GM21576 (cell line): ENCODE measurements around the gene SAP30BP.
"Not testable (repeated sequence)": the region's sequence is repeated elsewhere in the genome, so short reads cannot be mapped to it uniquely, and the experiment has no call there.

ENCODE experiments used
- ATAC-seq: cut with Tn5 transposase; IDR thresholded peaks from one replicate; pipeline ENCODE4 v1.9.1; 2021; ENCODE audit warnings: mild to moderate bottlenecking, moderate library complexity; ENCODE audit not compliant: unreplicated experiment

SAP30BP gene

DNA sequence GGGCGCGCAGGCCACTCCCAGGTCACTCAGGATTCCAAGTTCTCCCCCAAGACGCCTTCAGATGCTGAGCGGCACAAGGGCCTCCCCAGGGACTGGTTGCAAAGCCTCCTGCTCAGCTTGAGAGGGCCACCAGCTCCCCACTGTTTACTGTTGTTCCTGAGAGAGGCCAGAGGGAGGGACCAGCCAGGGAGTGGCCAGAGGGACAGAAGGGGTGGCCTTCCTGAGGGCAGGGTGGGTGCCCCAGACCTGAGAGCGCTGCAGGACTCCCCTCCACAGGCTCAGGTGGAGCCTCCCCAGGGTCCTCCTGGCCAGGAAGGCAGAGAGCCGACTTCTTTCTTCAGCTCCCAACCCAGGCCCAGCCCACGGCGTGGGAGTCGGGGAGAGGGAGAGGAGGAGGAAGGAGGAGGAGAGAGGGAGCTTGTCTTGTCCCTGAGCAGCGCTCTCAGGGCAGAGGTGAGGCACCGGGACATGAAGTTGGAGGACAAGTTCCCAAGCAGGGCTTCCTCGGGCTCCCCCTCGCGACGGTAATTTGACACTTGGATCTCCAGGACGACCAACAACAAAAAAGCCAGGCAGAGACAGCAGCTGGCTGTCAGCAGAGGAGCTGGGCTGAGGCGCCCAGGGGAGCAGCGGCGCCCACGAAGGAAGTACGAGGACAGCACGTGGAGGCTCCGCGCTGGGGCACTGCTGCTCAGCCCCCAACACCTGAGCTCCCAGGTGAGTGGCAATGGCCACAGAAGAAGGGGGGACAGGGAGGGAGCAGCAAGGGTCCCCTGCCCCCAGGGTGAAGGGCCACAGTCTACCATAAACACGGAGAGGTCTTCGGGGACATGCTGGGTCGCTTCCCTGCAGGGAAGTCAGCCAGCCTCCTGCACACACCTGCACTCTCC is 33.4 kb upstream of the SAP30BP start:
- ATAC-seq: no peak

DNA sequence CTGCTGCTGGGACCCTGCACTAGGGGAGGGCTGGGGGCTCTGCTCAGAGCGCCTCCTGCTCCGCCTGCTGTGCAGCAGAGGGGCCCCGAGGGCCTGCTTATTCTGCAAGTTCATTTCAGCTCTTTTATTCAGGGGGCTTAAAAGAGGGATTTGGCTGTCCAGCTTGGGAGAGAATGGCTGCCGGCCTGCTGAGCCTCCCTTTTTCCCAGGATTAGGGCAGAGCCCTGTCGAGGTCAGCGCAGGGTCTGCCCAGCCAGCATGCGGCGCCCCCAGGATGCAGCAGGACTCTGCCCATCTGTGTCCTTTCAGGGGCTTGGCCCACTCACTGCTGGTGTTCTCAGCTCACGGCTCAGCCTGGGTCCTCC is 32.8 kb upstream of the SAP30BP start:
- no peak for ATAC-seq

GRCh38 chr17:75634754-75635609 is 32.2 kb upstream of the SAP30BP start:
- ATAC-seq: no peak

GRCh38 chr17:75635610-75636202 is 31.4 kb upstream of the SAP30BP start:
- ATAC-seq: no peak

DNA sequence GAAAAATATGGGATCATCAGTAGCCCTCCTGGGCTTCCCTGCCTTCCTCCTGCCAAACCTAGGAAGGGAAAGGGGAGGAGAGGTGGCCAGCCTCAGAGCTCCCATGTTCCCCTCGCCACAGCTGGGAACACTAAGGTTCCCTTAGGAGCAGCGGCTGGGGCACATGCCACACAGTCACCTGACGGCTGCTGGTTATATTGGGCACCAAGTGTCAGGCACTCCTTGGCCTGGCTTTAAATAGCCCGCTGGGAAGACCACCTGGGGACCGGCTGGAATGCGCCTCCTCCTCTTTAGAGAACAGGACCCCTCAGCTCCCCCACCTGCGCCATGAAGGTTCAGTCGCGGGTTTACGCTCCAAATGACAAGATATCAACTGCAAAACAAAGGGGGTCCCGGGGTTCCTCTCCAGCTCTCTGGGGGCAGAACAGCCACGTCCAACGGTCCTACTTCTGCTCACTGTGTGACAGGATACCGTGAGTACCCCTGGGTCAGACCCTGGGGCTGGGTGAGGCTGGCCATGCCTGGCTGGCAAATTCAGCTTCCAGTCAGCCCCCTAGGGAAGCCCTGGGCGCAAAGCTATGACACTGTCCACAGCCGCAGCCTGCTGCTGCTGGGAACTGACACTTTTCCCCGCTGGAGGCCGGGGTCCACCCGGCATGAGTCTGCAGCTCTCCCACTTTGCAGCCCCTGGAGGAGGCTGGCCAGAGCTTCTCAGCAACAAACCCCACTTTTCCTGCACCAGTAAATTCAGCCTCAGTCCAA is 30.6 kb upstream of the SAP30BP start:
- no peak for ATAC-seq

DNA sequence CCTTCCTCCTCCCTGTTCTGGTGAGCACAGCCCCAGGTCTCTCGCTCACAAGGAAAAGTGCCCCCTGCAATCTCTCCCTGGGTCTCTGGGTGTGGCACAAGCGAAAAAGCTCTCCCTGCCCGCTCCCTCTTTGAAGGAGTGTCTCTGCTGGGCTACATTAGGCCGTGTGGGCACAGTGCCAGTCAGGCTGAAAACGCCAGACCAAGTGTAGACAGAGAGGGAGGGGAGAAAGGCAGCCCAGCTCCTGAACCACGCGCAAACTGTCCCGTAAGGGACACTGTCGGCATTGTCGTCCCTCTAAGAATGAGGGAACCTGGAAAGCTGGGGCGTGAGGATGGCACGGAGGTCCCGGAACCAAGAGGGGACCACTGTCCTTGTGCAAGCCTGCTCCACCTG is 30.0 kb upstream of the SAP30BP start:
- no peak for ATAC-seq

DNA sequence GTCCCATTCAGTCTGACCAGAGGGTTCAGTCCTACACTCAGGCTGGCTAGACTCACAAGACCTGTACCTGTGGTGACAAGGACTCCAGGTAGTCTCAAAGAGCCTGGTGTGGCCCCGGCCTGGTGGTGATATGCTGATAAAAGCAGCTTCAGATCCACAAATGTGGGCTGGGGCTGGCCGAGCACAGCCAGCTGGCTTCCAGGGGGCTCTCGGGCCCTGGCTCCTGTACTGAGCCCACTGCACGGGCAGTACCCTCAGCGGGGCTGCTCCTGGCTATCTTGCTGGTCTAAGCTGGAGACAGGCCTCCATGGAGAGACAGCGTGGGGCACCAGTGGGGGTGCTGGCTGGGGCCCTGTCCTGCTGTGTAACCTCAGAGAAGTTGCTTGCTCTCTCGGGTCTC is 29.6 kb upstream of the SAP30BP start:
- no peak for ATAC-seq

DNA sequence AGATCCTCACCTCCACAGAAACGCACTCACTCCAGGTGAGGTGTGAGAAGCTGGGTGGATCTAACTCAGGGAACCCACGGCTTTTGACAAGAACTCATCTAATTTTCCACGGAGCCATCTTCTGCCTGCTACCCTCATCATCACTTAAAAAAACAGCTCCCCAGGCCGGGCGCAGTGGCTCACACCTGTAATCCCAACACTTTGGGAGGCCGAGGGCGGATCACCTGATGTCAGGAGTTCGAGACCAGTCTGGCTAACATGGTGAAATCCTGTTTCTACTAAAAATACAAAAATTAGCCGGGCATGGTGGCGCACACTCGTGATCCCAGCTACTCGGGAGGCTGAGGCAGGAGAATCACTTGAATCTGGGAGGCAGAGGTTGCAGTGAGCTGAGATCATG is 29.1 kb upstream of the SAP30BP start:
- ATAC-seq: not testable (repeated sequence)

DNA sequence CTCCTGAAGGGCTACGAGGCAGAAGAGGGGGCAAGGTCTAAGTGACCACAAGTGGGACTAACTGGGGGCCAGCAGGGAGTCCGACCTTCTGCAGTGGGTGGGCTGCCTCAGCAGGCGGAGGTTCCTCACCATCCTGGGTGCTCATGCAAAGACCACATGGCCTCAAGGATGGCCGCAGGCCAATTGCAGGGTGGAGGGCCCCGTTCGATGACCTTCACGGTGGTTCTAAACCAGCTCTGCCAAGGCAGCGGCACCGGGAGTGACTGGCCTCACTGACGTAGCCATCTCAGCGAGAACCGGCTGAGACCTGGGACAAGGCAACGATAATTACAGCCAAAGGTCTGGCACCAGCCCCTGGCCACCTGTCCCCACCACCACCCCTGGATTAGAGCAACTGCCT is 28.2 kb upstream of the SAP30BP start:
- ATAC-seq: no peak

DNA sequence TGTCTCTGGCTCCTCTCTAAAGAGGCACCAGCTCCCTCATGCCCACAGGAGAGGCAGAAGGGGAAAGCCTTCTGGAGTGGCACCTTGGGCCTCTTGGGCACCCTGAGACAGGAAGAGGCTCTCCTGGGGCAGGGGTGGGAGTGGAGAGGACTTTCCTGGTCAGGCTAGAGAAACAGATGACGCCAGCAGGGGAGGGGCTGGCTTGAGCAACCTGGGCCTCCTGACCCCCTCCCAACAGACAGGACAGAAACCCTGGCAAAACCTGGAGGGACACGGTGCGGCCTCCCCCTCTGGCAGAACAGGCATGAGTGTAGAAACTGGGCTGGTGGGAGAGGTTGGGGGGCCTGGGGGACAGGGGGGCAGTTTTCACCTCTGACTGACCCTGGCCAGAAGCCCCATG is 27.8 kb upstream of the SAP30BP start:
- no peak for ATAC-seq

GRCh38 chr17:75639771-75640555 is 27.2 kb upstream of the SAP30BP start:
- ATAC-seq: no peak

DNA sequence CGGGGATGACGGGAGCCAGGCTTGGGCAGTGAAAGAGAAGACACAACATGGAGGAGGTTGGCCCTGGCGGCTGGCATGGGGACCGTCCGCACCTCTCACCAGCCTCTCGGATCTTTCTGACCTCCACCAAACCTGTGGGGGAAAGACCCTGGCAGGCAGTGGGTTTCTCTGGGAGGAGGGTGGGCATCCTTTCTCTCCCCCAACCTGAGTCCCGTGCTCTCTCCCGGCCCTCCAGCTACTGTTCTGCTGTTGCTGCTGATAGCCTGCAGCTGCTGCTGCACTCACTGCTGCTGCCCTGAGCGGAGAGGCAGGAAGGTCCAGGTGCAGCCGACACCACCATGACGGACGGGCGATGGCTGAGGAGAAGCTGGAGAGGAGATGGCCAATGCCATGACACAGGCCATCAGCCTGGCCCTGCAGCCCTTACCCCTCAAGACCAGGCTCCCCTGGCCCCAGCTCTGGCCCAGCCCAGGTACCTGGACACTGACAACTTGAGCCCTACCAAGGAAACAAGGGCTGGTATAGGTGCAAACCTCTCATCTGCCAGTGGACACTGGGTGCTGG is 26.5 kb upstream of the SAP30BP start:
- no peak for ATAC-seq

DNA sequence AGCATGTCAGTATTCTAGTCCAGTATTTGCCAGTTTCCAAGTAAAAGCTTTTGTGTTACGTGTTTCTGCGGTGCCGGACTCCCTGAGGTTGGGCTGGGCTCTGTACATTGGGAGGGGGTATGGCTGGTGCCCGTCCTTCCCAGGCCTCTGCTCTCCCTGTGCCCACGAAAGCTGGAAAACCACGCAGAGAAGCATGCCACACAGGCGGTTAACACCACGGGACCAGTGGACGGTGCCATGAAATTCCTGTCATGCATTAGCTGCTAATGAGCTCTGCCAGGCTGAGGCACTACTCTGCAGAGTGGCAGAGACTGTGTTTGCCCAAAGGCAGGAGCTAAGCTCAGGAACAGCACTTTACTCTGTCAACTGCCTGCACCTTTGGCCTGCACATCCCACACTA is 25.8 kb upstream of the SAP30BP start:
- ATAC-seq: no peak

DNA sequence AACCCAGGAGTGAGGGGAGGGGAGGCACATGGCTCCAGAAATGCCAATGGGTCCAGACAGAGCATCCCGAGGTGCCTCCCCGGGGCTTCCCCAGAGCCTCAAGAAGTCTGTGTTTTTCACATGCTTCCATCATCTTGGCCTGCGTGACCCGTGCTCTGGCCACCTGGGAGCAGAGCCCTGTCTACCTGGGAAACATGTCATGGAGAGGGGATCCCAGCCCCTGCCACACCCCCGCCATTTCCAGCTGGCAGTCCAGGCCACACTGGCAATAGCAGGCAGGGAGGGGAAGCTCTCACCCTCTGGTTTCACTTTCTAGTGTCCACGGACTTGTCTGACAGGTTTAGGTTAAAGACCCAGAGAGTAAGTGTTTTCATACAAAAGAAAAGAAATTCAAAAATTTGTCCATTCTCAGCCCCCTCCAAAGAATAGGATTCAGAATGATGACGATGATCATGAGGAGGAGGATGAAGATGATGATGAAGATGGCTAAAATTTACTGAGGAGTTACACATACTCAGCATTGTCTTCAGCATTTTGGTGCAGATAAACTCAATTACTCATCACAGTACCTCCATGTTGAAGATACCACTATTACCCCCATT is 24.9 kb upstream of the SAP30BP start:
- ATAC-seq: no peak

DNA sequence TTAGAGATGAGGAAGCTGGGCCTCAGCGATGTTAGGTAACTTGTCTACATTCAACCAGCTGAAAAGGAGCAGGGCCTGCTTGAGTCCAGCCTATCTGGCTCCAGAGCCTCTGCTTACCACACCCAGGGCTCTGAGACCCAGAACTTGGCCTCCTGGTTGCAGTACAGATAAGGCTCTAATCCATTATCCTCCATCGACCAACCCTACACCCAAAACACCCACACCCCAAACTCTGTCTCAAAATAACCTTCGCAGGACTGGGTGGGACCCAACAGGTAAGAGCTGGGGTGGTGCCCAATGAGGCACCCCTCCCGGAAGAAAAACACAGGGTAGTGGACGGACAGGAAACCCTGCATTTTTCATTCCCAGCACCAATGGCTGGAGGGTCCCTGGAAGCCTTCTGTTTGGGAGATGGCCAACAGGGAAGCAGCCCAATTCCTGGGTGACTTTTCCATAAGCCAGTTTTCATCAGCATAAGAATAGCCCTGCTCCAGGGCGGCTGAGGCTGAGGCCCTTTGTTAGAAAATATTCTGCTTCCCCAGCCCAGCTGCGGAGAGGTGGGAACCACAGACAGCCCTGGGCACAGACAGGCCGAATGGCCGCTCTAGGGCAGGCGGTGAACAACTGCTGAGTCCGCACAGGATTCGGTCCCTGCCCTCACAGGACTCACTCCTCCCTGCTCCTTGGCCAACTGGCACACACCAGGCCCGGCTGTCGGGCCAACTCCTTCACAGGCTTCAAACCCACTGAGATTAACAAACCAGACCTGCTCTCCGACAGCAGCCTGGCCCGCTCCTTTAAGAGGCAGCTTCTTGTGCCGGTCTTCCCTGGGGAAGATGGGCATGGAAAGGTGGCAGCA is 24.1 kb upstream of the SAP30BP start:
- no peak for ATAC-seq

- ATAC-seq: no peak
Measured at GRCh38 chr17:75643643-75644017, 23.5 kb upstream of the SAP30BP start.

DNA sequence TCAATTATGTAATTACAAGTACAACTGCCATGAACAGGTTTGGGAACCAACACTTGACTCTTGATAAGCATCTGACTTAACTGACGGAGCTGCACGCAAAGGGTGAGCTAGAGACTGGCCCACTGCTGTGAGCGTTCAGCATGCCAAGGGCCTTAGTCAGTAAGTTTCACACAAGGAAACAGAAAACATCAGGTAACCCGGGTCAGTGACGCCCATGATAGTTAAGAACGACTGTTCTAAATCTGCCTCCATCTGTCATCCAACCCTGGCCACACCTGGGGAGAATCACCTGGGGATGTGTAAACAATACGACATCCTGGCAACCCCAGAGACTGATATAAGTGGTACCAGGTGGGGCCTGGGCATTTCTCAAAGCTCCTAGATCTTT is 21.6 kb upstream of the SAP30BP start:
- ATAC-seq: no peak

GRCh38 chr17:75645889-75646637 is 21.1 kb upstream of the SAP30BP start:
- ATAC-seq: no peak
